HepG2 (cell line): ENCODE data around the gene ABTB2. TPM values are rescaled to one million over a fixed set of nuclear protein-coding genes. Genes with fewer than 3 reads are reported as not detected.

Experiments used
- ATAC-seq: fragments of 200-7000 bp; cut with Tn5 transposase; 3 replicates; pipeline ENCODE4 v1.9.1; 2020; ENCODE audit warnings: mild to moderate bottlenecking, moderate library complexity
- BruUV-seq: library from RNA; stranded (reverse); fragments of 400-500 nt; replicated peaks from 2 replicates; lab custom pipeline; 2021; lab: Mats Ljungman, UMichigan
- CTCF ChIA-PET: fragments of 300-600 bp; formaldehyde crosslinking; extraction: SDS; loops from one replicate; lab custom pipeline; 2021; ENCODE audit warnings: low total read pairs, inconsistent platforms, low intra/inter-chr PET ratio; lab: Yijun Ruan, JAX
- POLR2A ChIA-PET: fragments of 350-600 bp; sonication (Branson Sonifier 250); formaldehyde crosslinking; loops from one replicate; lab custom pipeline; 2020; ENCODE audit warnings: antibody characterized with exemption, inconsistent platforms; lab: Yijun Ruan, JAX
- DNase-seq: peaks from one replicate; pipeline ENCODE4 v3.0.0-alpha.2; 2015; ENCODE audit warnings: low spot score
- FAIRE-seq: peaks from 3 replicates; lab custom pipeline; 2011; peaks lifted over from hg19 to GRCh38; lab: Jason Lieb, UNC
- H2AFZ ChIP-seq: one replicate; pipeline ENCODE4 v1.6.1; 2011; ENCODE audit warnings: low read length, inconsistent platforms
- H3K27ac ChIP-seq: fragments of 300-600 bp; 3 replicates; pipeline ENCODE4 v1.8.0; 2011; ENCODE audit warnings: mixed run types, mild to moderate bottlenecking, mixed read lengths, low read length, inconsistent platforms; ENCODE audit not compliant: insufficient read depth; ENCODE audit errors: extremely low read length
- H3K27me3 ChIP-seq, 2 experiments: fragments of 200-600 bp in 1 of 2; 2 replicates in 1 of 2; 3 replicates in 1 of 2; pipeline versions ENCODE4 v1.6.0 to v1.8.0; 2011; ENCODE audit warnings: low read length in 2 of 2, mild to moderate bottlenecking in 2 of 2, moderate library complexity in 2 of 2, inconsistent platforms in 1 of 2; ENCODE audit not compliant: insufficient read depth in 2 of 2, control insufficient read depth in 1 of 2
- H3K36me3 ChIP-seq, 2 experiments: fragments of 200-600 bp in 1 of 2; replicated peaks in 1 of 2; 2 replicates in 1 of 2; 3 replicates in 1 of 2; pipeline versions ENCODE4 v1.5.1 to v1.8.0; 2011; ENCODE audit warnings: low read length in 2 of 2, inconsistent platforms in 1 of 2; ENCODE audit not compliant: insufficient read depth in 2 of 2, control insufficient read depth in 1 of 2
- H3K4me1 ChIP-seq: 2 replicates; pipeline ENCODE4 v1.5.1; 2012; ENCODE audit warnings: low read length, inconsistent platforms; ENCODE audit not compliant: insufficient read depth
- H3K4me2 ChIP-seq: 2 replicates; pipeline ENCODE4 v1.6.0; 2011; ENCODE audit warnings: low read depth, low read length, inconsistent platforms
- H3K4me3 ChIP-seq, 3 experiments: fragments of 200-600 bp in 1 of 3; sonication (generic), shearing (Covaris generic) in 1 of 3; replicated peaks in 1 of 3; 2 replicates each; pipeline ENCODE4 v1.5.1; 2011 to 2016; ENCODE audit warnings: low read length in 3 of 3, inconsistent platforms in 2 of 3, low read depth in 2 of 3, mild to moderate bottlenecking in 2 of 3, control low read depth in 1 of 3, mixed read lengths in 1 of 3; ENCODE audit not compliant: insufficient read depth in 1 of 3
- H3K79me2 ChIP-seq: one replicate; pipeline ENCODE4 v1.6.1; 2011; ENCODE audit warnings: low read length, inconsistent platforms; ENCODE audit not compliant: insufficient read depth
- H3K9ac ChIP-seq: 2 replicates; pipeline ENCODE4 v1.6.0; 2011; ENCODE audit warnings: mild to moderate bottlenecking, low read depth, low read length, inconsistent platforms; ENCODE audit not compliant: insufficient read depth
- H3K9me3 ChIP-seq: 2 replicates; pipeline ENCODE4 v1.5.1; 2012; ENCODE audit warnings: mild to moderate bottlenecking, low read length
- H4K20me1 ChIP-seq: 2 replicates; pipeline ENCODE4 v1.6.0; 2011; ENCODE audit warnings: inconsistent platforms, mild to moderate bottlenecking, low read length, moderate library complexity; ENCODE audit not compliant: insufficient read depth
- ATF7 ChIP-seq, 2 experiments: fragments of 450-650 bp in 1 of 2; sonication (generic) in 1 of 2; formaldehyde crosslinking in 1 of 2; IDR thresholded peaks; 2 replicates each; pipeline versions ENCODE4 v1.4.0 to v1.6.1; 2016 to 2020; ENCODE audit warnings: antibody characterized with exemption in 1 of 2, mild to moderate bottlenecking in 1 of 2, missing genetic modification reagents in 1 of 2
- CEBPG ChIP-seq: IDR thresholded peaks from 2 replicates; pipeline ENCODE4 v1.6.1; 2016
- ISX ChIP-seq: sonication (generic); formaldehyde crosslinking; conservative IDR thresholded peaks from 2 replicates; pipeline ENCODE4 v1.5.0; 2020; ENCODE audit warnings: missing genetic modification reagents
- MEF2D ChIP-seq: sonication (generic); formaldehyde crosslinking; IDR thresholded peaks from 2 replicates; pipeline ENCODE4 v1.5.1; 2020; ENCODE audit warnings: mild to moderate bottlenecking, missing genetic modification reagents
- MIER2 ChIP-seq: IDR thresholded peaks from 2 replicates; pipeline ENCODE4 v1.6.1; 2016; ENCODE audit warnings: missing biosample characterization, missing genetic modification reagents
- MZF1 ChIP-seq: sonication (generic); formaldehyde crosslinking; IDR thresholded peaks from 2 replicates; pipeline ENCODE4 v1.8.1; 2023; ENCODE audit warnings: mild to moderate bottlenecking, missing genetic modification reagents, borderline replicate concordance
- NBN ChIP-seq: fragments of 450-650 bp; conservative IDR thresholded peaks from 2 replicates; pipeline ENCODE4 v1.6.1; 2017
- POGK ChIP-seq: sonication (generic); formaldehyde crosslinking; conservative IDR thresholded peaks from 2 replicates; pipeline ENCODE4 v1.8.0; 2022; ENCODE audit warnings: mild to moderate bottlenecking, moderate library complexity, missing genetic modification reagents
- SMAD9 ChIP-seq: sonication (generic); formaldehyde crosslinking; IDR thresholded peaks from 2 replicates; pipeline ENCODE4 v1.5.1; 2020; ENCODE audit warnings: mild to moderate bottlenecking, missing genetic modification reagents
- TEF ChIP-seq: sonication (generic); formaldehyde crosslinking; IDR thresholded peaks from 2 replicates; pipeline ENCODE4 v1.5.0; 2020; ENCODE audit warnings: missing genetic modification reagents
- ZFP36 ChIP-seq: fragments of 150-350 bp; IDR thresholded peaks from 2 replicates; pipeline ENCODE4 v1.6.1; 2018; ENCODE audit warnings: borderline replicate concordance, low read length, low read depth; ENCODE audit not compliant: partially characterized antibody
- ZFY ChIP-seq: sonication (generic); formaldehyde crosslinking; IDR thresholded peaks from 2 replicates; pipeline ENCODE4 v1.4.0; 2020; ENCODE audit warnings: missing genetic modification reagents
- ZKSCAN5 ChIP-seq: sonication (generic); formaldehyde crosslinking; IDR thresholded peaks from 2 replicates; pipeline ENCODE4 v1.5.1; 2020; ENCODE audit warnings: mild to moderate bottlenecking, missing genetic modification reagents
- ZNF367 ChIP-seq: sonication (generic); formaldehyde crosslinking; IDR thresholded peaks from 2 replicates; pipeline ENCODE4 v1.4.0; 2020; ENCODE audit warnings: missing genetic modification reagents, borderline replicate concordance
- ZNF747 ChIP-seq: sonication (generic); formaldehyde crosslinking; IDR thresholded peaks from 2 replicates; pipeline ENCODE4 v1.8.1; 2023; ENCODE audit warnings: missing genetic modification reagents, mild to moderate bottlenecking, borderline replicate concordance
- ZNF800 ChIP-seq: sonication (generic); formaldehyde crosslinking; IDR thresholded peaks from 2 replicates; pipeline ENCODE4 v1.4.0; 2020; ENCODE audit warnings: missing genetic modification reagents
- WGBS: methylation state at CpG from one replicate; pipeline ENCODE4 v1.1.6; 2017; ENCODE audit warnings: low lambda C conversion rate; 5-methylcytosine and 5-hydroxymethylcytosine counted together
- in situ Hi-C: cut with HindIII; loops from 2 replicates; pipeline ENCODE4 v1.10.0; 2017; ENCODE audit warnings: low pct_unique_long_range_greater_than_20kb; ENCODE audit not compliant: extremely low pct_ligation_motif_present
- intact Hi-C: fragments of 100-400 bp; cut with micrococcal nuclease; formaldehyde crosslinking; loops from one replicate; pipeline ENCODE4 v1.10.0; 2022; ENCODE audit not compliant: unreplicated experiment
- polyA plus RNA-seq, 8 experiments: library from polyadenylated mRNA; depleted of rRNA in 3 of 8; stranded (reverse) in 7 of 8; unstranded in 1 of 8; fragments of >200 nt; fragmentation: Illumina TruSeq in 4 of 8; extraction: Trizol in 4 of 8; gene quantifications; 2 replicates each; pipeline versions ENCODE4 v1.2.1 to v1.2.3, GENCODE V29; 2011 to 2016; ENCODE audit warnings: low read depth in 4 of 8, missing spikeins in 1 of 8, mixed read lengths in 1 of 8; ENCODE audit not compliant: insufficient read depth in 1 of 8
- total RNA-seq, 5 experiments: library from RNA; depleted of rRNA; stranded (reverse); fragments of >200 nt; fragmentation: Illumina TruSeq; extraction: Trizol; gene quantifications; 2 replicates each; pipeline ENCODE4 v1.2.3, GENCODE V29; 2016; ENCODE audit warnings: low read depth in 1 of 5

ABTB2 gene
- total and polyA plus RNA-seq, 2 of the 13 experiments (the other 11 are each of a cell fraction or from before 2014, with no cell fraction given) = 5.1 to 15.4 TPM

GRCh38 chr11:34238533-34238932 is 119.3 kb downstream of the ABTB2 start:
- TF ChIP-seq ATF7 (IDR thresholded peaks at IDR 0.05) (0 out of 2 replicates have a peak, but pooled peaks have one; percentile 22), ATF7 (CRISPR knock-in tag; IDR thresholded peaks at IDR 0.05) (no peak), ZNF367 (CRISPR knock-in tag) (no peak), CEBPG (CRISPR knock-in tag) (0 out of 2 replicates have a peak, but pooled peaks have one; percentile 6)
- WGBS = 86% methylated on average over 10 of the region's 11 CpGs
- peaks cover 3% of the 10 kb centered on the region; the same call in 1 of the 2 replicates for H4K20me1 ChIP-seq
- ATAC-seq (no peak), DNase-seq (no peak), FAIRE-seq (no peak)
- POLR2A ChIA-PET = no interaction called here
- H2AFZ ChIP-seq = no peak overlapping the region
- intact Hi-C loops (no loop called here), in situ Hi-C loops (no loop called here)
- peaks cover 12% of the 10 kb centered on the region for H3K4me1 ChIP-seq
- CTCF ChIA-PET = no interaction called here
- no TSS peak for BruUV-seq
- no peak overlapping the region for H3K27ac ChIP-seq
- H3K9me3 ChIP-seq = no peaks in the 10 kb centered on the region
- H3K4me3 ChIP-seq = no peak overlapping the region
- no peaks in the 10 kb centered on the region for H3K27me3 ChIP-seq
- peaks cover 3% of the 10 kb centered on the region for H3K79me2 ChIP-seq
- no peak overlapping the region for H3K9ac ChIP-seq
- no peak overlapping the region for H3K4me2 ChIP-seq
- no peaks in the 10 kb centered on the region for H3K36me3 ChIP-seq

- ChIA-PET POLR2A (no interaction called here), CTCF (no interaction called here)
- Histone ChIP-seq H2AFZ (no peak overlapping the region), H3K79me2 (peaks cover 2% of the 10 kb centered on the region), H3K27me3 (no peaks in the 10 kb centered on the region), H3K36me3 (no peaks in the 10 kb centered on the region), H3K4me2 (no peak overlapping the region), H3K9ac (no peak overlapping the region), H3K4me1 (peaks cover 18% of the 10 kb centered on the region), H4K20me1 (peaks cover 3% of the 10 kb centered on the region; the same call in 1 of the 2 replicates), H3K4me3 (no peak overlapping the region), H3K9me3 (no peaks in the 10 kb centered on the region), H3K27ac (no peak overlapping the region)
- DNase-seq = no peak
- ATAC-seq = no peak
- in situ Hi-C loops (no loop called here), intact Hi-C loops (no loop called here)
- WGBS = 92% methylated on average over 9 of the region's 9 CpGs
- FAIRE-seq = no peak
- no TSS peak for BruUV-seq
- TF ChIP-seq NBN (no peak), ZKSCAN5 (CRISPR knock-in tag) (no peak), MIER2 (CRISPR knock-in tag) (no peak), ZFY (CRISPR knock-in tag) (no peak), MZF1 (CRISPR knock-in tag) (no peak), TEF (CRISPR knock-in tag) (no peak), ISX (CRISPR knock-in tag) (no peak), ZFP36 (no peak), ZNF747 (CRISPR knock-in tag) (no peak), ZNF800 (CRISPR knock-in tag) (no peak), MEF2D (CRISPR knock-in tag) (no peak), SMAD9 (CRISPR knock-in tag) (no peak), POGK (CRISPR knock-in tag) (no peak)
Observed at GRCh38 chr11:34236572-34236971, 121.2 kb downstream of the ABTB2 start.
